Measurements from ENCODE around the gene MYBPH. TPM values are rescaled to one million over a fixed set of nuclear protein-coding genes. Genes with fewer than 3 reads are reported as not detected.

The MYBPH gene
- total RNA-seq, 6 experiments from 2014 or later = 0.12 TPM; not detected in 5

- no peaks in the 10 kb centered on the region for H3K9me3 ChIP-seq
- no peaks in the 10 kb centered on the region for H3K4me1 ChIP-seq
- H3K4me3 ChIP-seq = no peak overlapping the region
- DNase-seq = no peak
- no peaks in the 10 kb centered on the region for H3K36me3 ChIP-seq
- no peak for TF ChIP-seq CTCF (IDR thresholded peaks at IDR 0.05)
- TF ChIP-seq POLR2A (IDR thresholded peaks at IDR 0.05) = no peak
- no peaks in the 10 kb centered on the region for H3K27me3 ChIP-seq
- intact Hi-C loops (cut with DNase I) = no loop called here
- no peak for ATAC-seq
- 49% methylated on average over 2 of the region's 5 CpGs for WGBS (ENCODE audit: insufficient coverage, low coverage, low lambda C conversion rate, missing lambda C conversion rate)
- no peak overlapping the region for H3K27ac ChIP-seq
Measured at GRCh38 chr1:203140743-203141520, 34.7 kb downstream of the MYBPH start.

GRCh38 chr1:203139976-203140475 lies 35.6 kb downstream of the MYBPH start:
- no peak overlapping the region for H3K4me3 ChIP-seq
- intact Hi-C loops (cut with DNase I) = no loop called here
- ATAC-seq (no peak), DNase-seq (no peak)
- H3K27me3 ChIP-seq = no peaks in the 10 kb centered on the region
- H3K36me3 ChIP-seq = no peaks in the 10 kb centered on the region
- H3K9me3 ChIP-seq = no peaks in the 10 kb centered on the region
- TF ChIP-seq POLR2A (IDR thresholded peaks at IDR 0.05) = no peak
- no peak for TF ChIP-seq CTCF (IDR thresholded peaks at IDR 0.05)
- H3K27ac ChIP-seq = no peak overlapping the region
- H3K4me1 ChIP-seq = no peaks in the 10 kb centered on the region
- 70% methylated on average over 8 of the region's 8 CpGs for WGBS (ENCODE audit: insufficient coverage, low coverage, low lambda C conversion rate, missing lambda C conversion rate)

GRCh38 chr1:203138066-203138465 lies 37.6 kb downstream of the MYBPH start:
- Histone ChIP-seq H3K4me3 (no peak overlapping the region), H3K27me3 (no peaks in the 10 kb centered on the region), H3K27ac (no peak overlapping the region), H3K4me1 (no peaks in the 10 kb centered on the region), H3K36me3 (no peaks in the 10 kb centered on the region), H3K9me3 (no peaks in the 10 kb centered on the region)
- ATAC-seq (no peak), DNase-seq (no peak)
- 73% methylated on average over 3 of the region's 3 CpGs for WGBS (ENCODE audit: insufficient coverage, low coverage, low lambda C conversion rate, missing lambda C conversion rate)
- intact Hi-C loops (cut with DNase I) = no loop called here
- TF ChIP-seq POLR2A (IDR thresholded peaks at IDR 0.05) (no peak), CTCF (IDR thresholded peaks at IDR 0.05) (no peak)

GRCh38 chr1:203137324-203137723 lies 38.3 kb downstream of the MYBPH start:
- ATAC-seq (no peak), DNase-seq (no peak)
- H3K4me3 ChIP-seq = no peak overlapping the region
- intact Hi-C loops (cut with DNase I) = no loop called here
- no peaks in the 10 kb centered on the region for H3K27me3 ChIP-seq
- no peak for TF ChIP-seq POLR2A (IDR thresholded peaks at IDR 0.05)
- no peak for TF ChIP-seq CTCF (IDR thresholded peaks at IDR 0.05)
- H3K4me1 ChIP-seq = no peaks in the 10 kb centered on the region
- no peak overlapping the region for H3K27ac ChIP-seq
- WGBS (ENCODE audit: insufficient coverage, low coverage, low lambda C conversion rate, missing lambda C conversion rate) = 63% methylated on average over 4 of the region's 4 CpGs
- no peaks in the 10 kb centered on the region for H3K36me3 ChIP-seq
- H3K9me3 ChIP-seq = no peaks in the 10 kb centered on the region

Measured in right lobe of liver (tissue), 6 donors.